ENCODE data around the gene NEU1.

Gene NEU1

DNA sequence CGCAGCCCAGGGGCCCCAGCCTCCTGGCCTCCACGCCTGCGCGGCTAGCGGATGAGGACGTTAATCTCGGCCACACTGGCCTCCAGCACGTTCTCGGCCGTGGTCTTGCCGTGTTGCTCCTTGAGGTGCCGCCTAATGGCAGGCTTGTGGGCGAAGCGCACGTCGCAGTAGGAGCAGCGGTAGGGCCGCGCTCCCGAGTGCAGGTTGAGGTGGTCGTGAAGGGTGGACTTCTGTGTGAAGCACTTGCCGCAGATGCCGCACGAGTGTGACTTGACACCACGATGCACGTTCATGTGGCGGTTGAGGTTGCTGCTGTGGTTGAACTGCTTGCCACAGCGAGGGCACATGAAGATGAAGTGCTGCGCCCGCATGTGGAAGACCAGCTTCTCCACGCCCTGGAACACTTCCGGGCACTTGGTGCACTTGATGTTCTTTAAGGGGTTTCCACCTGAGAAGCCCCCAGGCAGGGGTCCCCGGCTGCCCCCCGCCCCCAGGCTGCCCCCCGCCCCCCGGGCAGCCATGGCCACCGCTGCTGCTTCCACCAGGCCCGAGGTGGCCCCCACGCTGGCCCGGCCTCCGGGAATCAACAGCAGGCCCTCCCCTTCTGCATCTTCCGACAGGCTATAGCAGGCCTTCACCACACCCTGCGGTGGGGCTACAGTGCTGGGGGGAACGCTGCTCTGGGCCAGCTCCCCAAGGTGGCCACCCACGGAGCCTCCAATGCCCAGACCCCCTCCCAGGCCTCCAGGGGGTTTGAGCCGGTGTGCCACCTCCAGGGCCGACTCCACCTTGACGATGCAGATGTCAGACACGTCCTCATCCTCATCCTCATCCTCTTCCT is 37.5 kb upstream of the NEU1 start:
- Mint-ChIP-seq H3K4me3 (peak overlapping the region; percentile 68), H3K4me1 (ENCODE audit: low read depth) (peaks cover 27% of the 10 kb centered on the region), H3K9me3 (no peaks in the 10 kb centered on the region), H3K27ac (no peak overlapping the region), H3K27me3 (ENCODE audit: low read depth) (no peaks in the 10 kb centered on the region), H3K36me3 (ENCODE audit: low read depth) (peaks cover 11% of the 10 kb centered on the region)
- DNase-seq (ENCODE audit: low spot score), result no peak

DNA sequence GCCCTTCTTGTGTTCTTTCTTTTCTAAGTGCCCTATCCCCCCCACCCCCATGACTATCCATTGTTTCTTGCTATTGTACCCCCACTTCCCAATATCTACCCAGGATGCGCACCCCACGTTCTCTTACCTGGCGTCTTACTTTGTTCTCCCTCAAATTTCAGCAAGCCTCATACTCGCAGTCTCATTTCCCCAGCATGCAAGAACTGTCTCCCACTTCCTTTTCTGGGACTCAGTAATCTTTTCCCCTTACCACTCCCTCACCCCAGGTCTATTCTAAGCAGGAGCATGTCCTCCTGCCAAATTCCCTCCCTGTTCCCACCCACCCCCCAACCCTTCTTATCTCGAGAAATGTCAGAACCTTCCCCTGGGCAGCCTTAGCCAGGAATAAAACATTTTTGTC is 36.6 kb upstream of the NEU1 start:
- peak overlapping the region; percentile 68 for H3K4me3 Mint-ChIP-seq
- DNase-seq (ENCODE audit: low spot score), result no peak
- peaks cover 14% of the 10 kb centered on the region for H3K36me3 Mint-ChIP-seq (ENCODE audit: low read depth)
- H3K27ac Mint-ChIP-seq, result peak overlapping the region; percentile 71
- no peaks in the 10 kb centered on the region for H3K27me3 Mint-ChIP-seq (ENCODE audit: low read depth)
- H3K9me3 Mint-ChIP-seq, result no peaks in the 10 kb centered on the region
- H3K4me1 Mint-ChIP-seq (ENCODE audit: low read depth), result peaks cover 27% of the 10 kb centered on the region

DNA sequence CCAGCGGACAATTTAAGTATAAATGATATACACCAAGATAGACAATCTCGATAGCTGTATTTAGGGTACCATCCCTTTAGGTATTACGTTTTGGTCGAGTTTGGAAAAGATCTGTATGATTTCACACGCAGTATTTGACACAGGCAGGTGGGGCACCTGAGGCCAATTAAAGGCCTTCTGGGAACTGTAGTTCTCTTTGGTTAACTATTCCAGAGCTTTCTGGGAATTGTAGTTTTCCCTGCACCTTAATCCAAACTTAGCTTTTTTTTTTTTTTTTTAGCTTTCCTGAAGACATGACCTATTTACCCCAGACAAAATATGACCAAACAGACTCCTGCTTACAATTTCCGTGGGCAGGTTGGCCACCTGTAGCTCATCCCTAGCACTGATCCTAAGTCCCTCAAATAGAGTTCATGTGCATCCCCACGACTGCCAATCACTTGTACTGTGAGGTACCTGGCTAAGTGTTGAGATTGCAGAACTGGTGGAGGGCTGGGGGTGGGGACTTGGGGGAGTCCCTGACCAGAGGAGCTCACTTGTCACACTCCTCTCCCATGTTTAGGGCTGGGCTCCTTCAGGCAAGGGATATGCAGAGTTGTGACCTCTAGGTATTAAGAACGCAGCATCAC is 35.9 kb upstream of the NEU1 start:
- H3K9me3 Mint-ChIP-seq, result no peaks in the 10 kb centered on the region
- peaks cover 27% of the 10 kb centered on the region for H3K4me1 Mint-ChIP-seq (ENCODE audit: low read depth)
- peak overlapping the region; percentile 94 for H3K27ac Mint-ChIP-seq
- DNase-seq (ENCODE audit: low spot score), result no peak
- H3K4me3 Mint-ChIP-seq, result peak overlapping the region; percentile 99
- H3K27me3 Mint-ChIP-seq (ENCODE audit: low read depth), result no peaks in the 10 kb centered on the region
- peaks cover 16% of the 10 kb centered on the region for H3K36me3 Mint-ChIP-seq (ENCODE audit: low read depth)

DNA sequence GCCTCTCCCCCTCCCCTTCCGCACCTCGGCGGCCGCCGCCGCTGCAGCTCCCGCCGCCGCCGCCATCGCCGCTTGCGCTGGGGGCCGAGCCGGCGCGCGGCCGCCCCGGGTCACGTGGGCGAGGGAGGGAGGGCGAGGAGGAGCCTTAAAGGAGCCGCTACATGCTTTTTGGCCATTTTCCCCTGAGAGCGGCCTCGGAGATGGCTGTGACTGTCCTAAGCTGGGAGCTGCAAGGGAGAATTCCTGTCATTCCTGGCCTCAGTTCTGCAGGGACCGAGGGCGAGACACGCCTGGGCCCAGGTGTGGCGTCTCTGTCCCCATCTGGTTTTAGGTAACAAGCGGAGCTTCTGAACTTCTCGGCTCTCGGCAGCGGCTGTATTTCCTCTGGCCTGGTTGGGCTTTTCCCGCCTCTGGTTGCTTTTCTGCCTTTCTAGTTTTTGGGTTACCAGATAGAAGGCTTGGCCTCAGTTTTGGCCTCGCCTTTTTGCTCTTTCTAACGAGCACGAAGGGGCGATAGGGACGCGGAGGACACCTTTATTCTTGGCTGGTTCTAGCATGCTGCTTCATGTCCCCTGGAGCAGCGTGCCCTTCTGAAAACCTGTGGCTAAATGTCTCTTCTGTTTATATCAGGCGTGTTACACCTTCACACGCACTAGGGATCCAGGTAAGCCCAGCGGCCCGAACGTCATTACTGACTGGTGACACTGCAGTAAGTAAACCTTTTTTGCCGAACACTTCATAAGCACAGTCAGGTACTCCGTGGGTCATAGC is 35.2 kb upstream of the NEU1 start, which contains the start of gene EHMT2:
Gene EHMT2, minus strand, starts transcription at position 87 of the 771 bp plus-strand sequence. Its CDS starts 21 bp downstream, at position 66.
- no peaks in the 10 kb centered on the region for H3K27me3 Mint-ChIP-seq (ENCODE audit: low read depth)
- H3K4me1 Mint-ChIP-seq (ENCODE audit: low read depth), result peaks cover 24% of the 10 kb centered on the region

DNA sequence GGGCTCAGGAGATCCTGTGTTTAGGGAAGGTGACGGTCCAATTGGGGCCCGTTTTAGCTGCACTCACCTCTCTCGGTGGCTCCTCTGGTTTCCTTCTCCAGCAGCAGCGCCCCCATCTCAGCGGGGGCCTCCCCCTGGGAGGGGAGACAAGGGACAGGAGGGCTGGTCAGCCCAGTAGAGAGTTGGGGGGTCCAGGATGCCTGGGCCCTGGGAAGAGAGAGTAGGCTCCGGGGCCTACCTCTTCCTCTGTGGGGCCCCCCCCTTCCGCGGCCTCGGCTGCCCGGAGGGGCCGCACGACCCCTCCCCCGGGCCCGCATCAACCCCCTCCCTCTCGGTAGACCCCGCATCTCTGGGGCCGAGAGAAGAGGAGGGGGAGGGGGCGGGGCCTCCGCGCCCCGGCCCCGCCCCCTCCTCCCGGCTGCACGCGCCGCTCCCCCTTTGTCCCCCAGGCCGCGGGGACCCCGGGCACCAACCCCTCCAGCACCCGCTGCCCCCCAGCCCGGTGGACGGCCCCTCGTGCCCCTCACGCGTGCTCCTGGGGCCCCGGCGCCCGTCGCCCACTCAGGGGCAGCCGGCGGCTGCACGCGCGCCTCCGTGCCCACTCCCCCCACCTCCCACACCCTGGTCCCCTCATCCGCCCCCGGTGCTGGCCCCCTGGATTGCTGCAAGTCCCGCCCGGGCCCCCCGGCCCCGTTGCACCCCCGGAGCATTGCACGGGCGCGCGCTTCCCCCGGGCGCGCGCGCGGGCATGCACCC is 34.4 kb upstream of the NEU1 start:
- Mint-ChIP-seq H3K27me3 (ENCODE audit: low read depth) (no peaks in the 10 kb centered on the region), H3K4me3 (peak overlapping the region; percentile 90), H3K4me1 (ENCODE audit: low read depth) (peaks cover 19% of the 10 kb centered on the region), H3K27ac (peak overlapping the region; percentile 82), H3K36me3 (ENCODE audit: low read depth) (peaks cover 27% of the 10 kb centered on the region), H3K9me3 (no peaks in the 10 kb centered on the region)
- DNase-seq (ENCODE audit: low spot score), result no peak

More for the DNA sequence above, 35.2 kb upstream of the NEU1 start, which contains the start of gene EHMT2:
- Mint-ChIP-seq H3K4me3 (peak within 1 kb of the TSS; percentile 99), H3K36me3 (ENCODE audit: low read depth) (peaks cover 21% of the 10 kb centered on the region), H3K27ac (peak within 1 kb of the TSS; percentile 94), H3K9me3 (no peaks in the 10 kb centered on the region)
- DNase-seq (ENCODE audit: low spot score), result peak; percentile 87

DNA sequence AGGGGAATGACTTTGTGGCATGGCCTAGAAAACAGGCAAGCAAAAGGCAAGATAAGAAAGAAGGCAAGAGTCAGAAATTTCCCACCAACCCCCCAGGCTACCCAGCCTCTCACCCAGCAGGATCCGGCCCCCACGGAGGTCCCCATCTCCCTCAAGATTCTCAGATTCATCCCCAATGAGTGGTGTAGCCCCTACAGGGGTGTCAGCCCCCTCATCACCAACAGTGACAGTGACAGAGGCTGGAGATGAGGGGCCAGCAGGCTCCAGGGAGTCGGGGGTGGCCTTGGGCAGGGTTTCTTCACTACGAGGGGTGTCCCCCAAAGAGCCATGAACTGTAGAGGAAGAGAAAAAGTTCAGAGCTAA is 33.9 kb upstream of the NEU1 start:
- H3K36me3 Mint-ChIP-seq (ENCODE audit: low read depth), result peaks cover 31% of the 10 kb centered on the region
- no peaks in the 10 kb centered on the region for H3K27me3 Mint-ChIP-seq (ENCODE audit: low read depth)
- peak overlapping the region; percentile 90 for H3K4me3 Mint-ChIP-seq
- H3K9me3 Mint-ChIP-seq, result no peaks in the 10 kb centered on the region
- no peak for DNase-seq (ENCODE audit: low spot score)
- H3K4me1 Mint-ChIP-seq (ENCODE audit: low read depth), result peaks cover 19% of the 10 kb centered on the region
- peak overlapping the region; percentile 82 for H3K27ac Mint-ChIP-seq

DNA sequence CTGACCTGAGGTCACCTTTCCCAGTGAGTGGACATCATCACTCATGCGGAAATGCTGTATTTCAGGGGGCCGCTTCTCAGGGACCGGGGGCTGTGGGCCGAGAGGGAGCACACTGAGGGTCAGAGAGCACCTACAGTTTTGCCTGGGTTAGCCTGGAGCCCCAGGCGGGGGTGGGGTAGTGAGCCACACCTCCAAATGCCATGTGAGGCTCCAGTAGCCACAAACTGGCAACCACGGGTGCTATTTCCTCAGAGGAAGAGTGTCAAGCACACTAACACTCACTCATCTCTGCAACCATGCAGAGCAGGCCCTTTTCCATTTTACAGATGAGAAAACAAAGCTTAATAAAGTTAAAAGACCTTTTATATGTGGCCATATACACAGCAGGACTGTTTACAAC is 30.2 kb upstream of the NEU1 start:
- no peak overlapping the region for H3K4me3 Mint-ChIP-seq
- peaks cover 10% of the 10 kb centered on the region for H3K4me1 Mint-ChIP-seq (ENCODE audit: low read depth)
- H3K27ac Mint-ChIP-seq, result no peak overlapping the region
- H3K27me3 Mint-ChIP-seq (ENCODE audit: low read depth), result no peaks in the 10 kb centered on the region
- no peaks in the 10 kb centered on the region for H3K9me3 Mint-ChIP-seq
- H3K36me3 Mint-ChIP-seq (ENCODE audit: low read depth), result peaks cover 44% of the 10 kb centered on the region
- DNase-seq (ENCODE audit: low spot score), result no peak

DNA sequence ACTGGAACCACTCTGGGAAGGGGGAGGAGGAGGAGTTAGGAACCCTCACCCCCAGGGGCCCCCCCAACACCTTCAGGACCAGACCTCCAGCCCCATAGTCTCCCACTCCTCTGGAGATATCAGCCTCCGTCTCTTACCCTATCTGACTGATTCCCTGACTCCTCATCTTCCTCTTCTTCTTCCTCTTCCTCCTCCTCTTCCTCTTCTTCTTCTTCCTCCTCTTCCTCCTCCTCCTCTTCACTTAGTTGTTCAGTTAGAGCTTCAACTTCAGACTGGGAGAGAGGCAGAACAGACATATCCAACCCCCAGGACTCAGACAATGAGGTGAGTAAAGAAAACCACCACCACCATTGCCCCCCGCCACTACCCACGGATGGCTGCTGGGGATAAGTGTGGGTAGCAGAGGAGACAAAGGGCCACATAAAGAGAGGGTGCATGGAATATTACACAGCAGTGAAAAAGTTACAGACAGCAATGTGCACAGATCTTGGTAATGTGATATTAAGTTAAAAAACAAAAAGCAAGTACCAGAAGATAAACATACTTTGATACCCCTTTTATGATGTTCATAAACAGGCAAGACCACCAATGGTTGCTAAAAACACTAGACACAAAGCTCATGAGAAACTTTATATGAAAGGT is 26.8 kb upstream of the NEU1 start:
- H3K4me3 Mint-ChIP-seq, result no peak overlapping the region
- H3K9me3 Mint-ChIP-seq, result no peaks in the 10 kb centered on the region
- no peak overlapping the region for H3K27ac Mint-ChIP-seq
- peaks cover 1% of the 10 kb centered on the region for H3K4me1 Mint-ChIP-seq (ENCODE audit: low read depth)
- no peak for DNase-seq (ENCODE audit: low spot score)
- H3K27me3 Mint-ChIP-seq (ENCODE audit: low read depth), result no peaks in the 10 kb centered on the region
- H3K36me3 Mint-ChIP-seq (ENCODE audit: low read depth), result peaks cover 50% of the 10 kb centered on the region

DNA sequence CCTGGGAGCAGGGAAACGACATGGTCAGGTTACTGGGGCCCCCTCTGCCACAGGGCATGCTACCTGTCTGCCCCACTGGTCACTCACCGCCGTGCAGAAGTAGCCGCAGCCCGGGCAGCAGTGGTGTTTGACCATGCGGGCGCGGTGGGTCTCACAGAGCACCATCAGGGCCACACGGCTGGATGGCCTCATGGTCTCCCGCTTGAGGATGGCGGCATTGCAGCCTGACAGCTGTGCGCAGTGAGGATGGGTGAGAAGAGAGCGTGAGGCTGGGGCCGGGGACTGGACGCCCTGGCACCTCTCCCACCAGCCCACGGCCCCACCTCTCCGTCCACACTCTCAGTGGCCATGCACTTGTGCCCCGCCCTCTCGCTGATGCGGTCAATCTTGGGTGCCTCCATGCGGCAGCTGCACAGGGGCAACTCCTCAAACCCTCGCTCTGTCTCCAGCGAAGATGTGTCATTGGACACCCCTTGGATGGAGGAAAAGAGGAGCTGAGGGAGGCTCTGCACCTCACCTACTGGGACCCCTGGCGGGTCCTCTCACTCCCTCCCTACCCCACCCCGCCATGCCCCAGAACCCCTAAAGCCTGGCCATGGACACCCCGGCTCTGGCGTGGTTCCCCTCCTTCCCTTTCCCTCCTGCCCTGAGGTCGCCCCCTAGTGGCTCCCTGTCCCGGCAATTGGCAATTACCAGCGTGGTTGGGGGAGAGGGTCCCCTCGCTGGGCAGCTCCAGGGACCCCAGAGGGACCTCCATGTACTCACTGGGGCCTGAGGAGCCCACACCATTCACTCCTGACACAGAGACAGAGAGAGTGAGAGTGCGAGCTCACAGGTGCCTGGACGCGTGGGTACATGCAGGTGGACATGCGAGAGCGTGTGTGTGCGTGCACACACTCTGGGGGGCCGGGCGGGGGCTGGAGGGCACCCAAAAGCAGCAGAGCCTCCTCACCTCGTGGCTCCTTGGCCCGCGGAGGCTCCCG is 25.9 kb upstream of the NEU1 start:
- DNase-seq (ENCODE audit: low spot score), result no peak

DNA sequence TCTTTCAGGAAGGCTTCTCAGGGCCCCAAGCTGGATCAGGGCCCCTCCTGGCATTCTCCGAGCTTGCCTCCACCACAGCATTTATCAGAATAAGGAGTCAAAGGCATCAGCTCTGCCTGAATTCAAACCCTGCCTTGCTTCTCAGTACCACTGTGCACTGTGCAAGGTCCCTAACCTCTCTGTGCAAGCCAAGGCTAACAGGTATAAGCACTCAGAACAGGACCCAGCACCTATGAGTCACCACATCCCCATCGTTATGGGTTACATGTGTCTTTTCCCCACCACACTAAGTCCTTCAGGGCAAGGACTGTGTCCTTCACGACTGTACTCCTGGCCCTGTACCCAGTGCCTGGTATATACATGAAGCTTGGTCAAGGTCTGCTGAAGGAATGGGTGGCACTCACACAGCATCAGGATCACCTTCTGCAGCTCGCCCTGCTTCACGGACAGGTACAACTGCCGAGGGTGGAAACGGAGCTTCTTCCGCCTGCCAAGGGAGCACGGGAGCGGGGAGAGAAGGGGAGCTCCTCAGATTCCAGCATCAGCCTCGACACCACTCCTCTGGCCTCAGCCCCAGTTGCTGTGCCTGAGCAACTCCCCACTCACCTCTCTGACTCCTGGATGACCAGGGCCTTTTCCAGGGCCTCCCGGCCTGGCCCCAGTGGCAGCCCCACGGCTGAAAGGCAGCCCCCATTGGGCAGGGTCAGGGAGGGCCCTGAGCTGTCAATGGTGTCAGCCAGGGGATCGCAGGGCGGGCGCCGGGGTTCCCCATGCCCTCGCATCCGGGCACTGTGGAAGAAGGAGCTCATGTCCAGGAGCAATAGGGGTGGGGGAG is 24.8 kb upstream of the NEU1 start:
- Mint-ChIP-seq H3K9me3 (no peaks in the 10 kb centered on the region), H3K4me3 (no peak overlapping the region), H3K4me1 (ENCODE audit: low read depth) (peaks cover 1% of the 10 kb centered on the region), H3K27me3 (ENCODE audit: low read depth) (no peaks in the 10 kb centered on the region), H3K27ac (no peak overlapping the region), H3K36me3 (ENCODE audit: low read depth) (peaks cover 49% of the 10 kb centered on the region)
- no peak for DNase-seq (ENCODE audit: low spot score)

More for the DNA sequence above, 25.9 kb upstream of the NEU1 start:
- Mint-ChIP-seq H3K27me3 (ENCODE audit: low read depth) (no peaks in the 10 kb centered on the region), H3K36me3 (ENCODE audit: low read depth) (peaks cover 56% of the 10 kb centered on the region), H3K4me1 (ENCODE audit: low read depth) (peaks cover 1% of the 10 kb centered on the region), H3K9me3 (no peaks in the 10 kb centered on the region), H3K27ac (no peak overlapping the region), H3K4me3 (no peak overlapping the region)

DNA sequence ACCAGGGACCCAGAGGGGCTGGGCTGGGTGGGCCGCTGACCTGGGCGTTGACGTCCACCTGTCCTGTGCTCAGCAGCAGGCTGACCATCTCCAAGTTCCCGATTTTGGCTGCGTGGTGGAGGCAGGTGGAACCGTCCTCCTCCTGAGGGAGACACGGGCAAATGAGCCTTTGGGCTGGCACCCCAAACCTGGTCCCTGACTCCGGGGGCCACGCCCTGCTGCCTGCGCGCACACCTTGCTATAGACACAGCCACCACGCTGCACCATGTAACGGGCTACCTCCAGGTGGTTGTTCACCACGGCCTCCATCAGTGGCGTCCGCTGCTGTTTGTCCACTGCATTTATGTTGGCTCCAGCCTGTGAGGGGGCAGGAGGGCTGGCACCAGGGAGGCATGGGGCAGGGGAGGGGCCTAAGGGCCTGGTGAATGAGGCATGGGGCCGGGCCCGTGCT is 23.9 kb upstream of the NEU1 start:
- H3K4me3 Mint-ChIP-seq, result no peak overlapping the region
- H3K27me3 Mint-ChIP-seq (ENCODE audit: low read depth), result no peaks in the 10 kb centered on the region
- H3K36me3 Mint-ChIP-seq (ENCODE audit: low read depth), result peaks cover 46% of the 10 kb centered on the region
- DNase-seq (ENCODE audit: low spot score), result no peak
- peaks cover 1% of the 10 kb centered on the region for H3K4me1 Mint-ChIP-seq (ENCODE audit: low read depth)
- H3K9me3 Mint-ChIP-seq, result no peaks in the 10 kb centered on the region
- no peak overlapping the region for H3K27ac Mint-ChIP-seq

All from T-helper 2 cell treated with Interferon-gamma antibody and Interleukin-4, amounts not matched to agents 5 μg/mL and 100 μg/mL, for 36 hours (primary cell).